ENCODE results near the gene LRRC8D.

Gene LRRC8D

GRCh38 chr1:89962742-89963075, 141.9 kb downstream of the LRRC8D start:
- H3K4ac ChIP-seq (ENCODE audit: low read depth in 1 of 2, low read length in 2 of 2): no peak overlapping the region
- no peak overlapping the region for H2AK5ac ChIP-seq (ENCODE audit: low read length, severe bottlenecking)
- no peaks in the 10 kb centered on the region for H3K79me1 ChIP-seq (replicated peaks; ENCODE audit: low read length, poor library complexity, severe bottlenecking)
- H3K9ac ChIP-seq (ENCODE audit: low read length): no peak overlapping the region
- H2BK5ac ChIP-seq (ENCODE audit: low read depth, low read length, poor library complexity, severe bottlenecking): no peak overlapping the region
- no peak overlapping the region for H3K4me2 ChIP-seq (ENCODE audit: low read length, poor library complexity, severe bottlenecking)
- no peak overlapping the region for H3K23ac ChIP-seq (ENCODE audit: low read length in 2 of 2)
- H3K14ac ChIP-seq (ENCODE audit: low read length in 2 of 2): no peak overlapping the region
- H2AFZ ChIP-seq (ENCODE audit: low read depth, low read length): no peak overlapping the region
- H3K4me3 ChIP-seq (ENCODE audit: insufficient read depth in 1 of 2, low read depth in 1 of 2, low read length in 2 of 2): no peak overlapping the region
- H3K9me3 ChIP-seq (ENCODE audit: control insufficient read depth, low read length): no peaks in the 10 kb centered on the region
- no peak overlapping the region for H2BK12ac ChIP-seq (ENCODE audit: low read length in 2 of 2)
- H2BK120ac ChIP-seq (ENCODE audit: low read depth, low read length): no peak overlapping the region
- no peak overlapping the region for H3K27ac ChIP-seq (ENCODE audit: low read length, poor library complexity, severe bottlenecking)
- H4K91ac ChIP-seq (ENCODE audit: low read length): no peak overlapping the region
- no peak overlapping the region for H3K18ac ChIP-seq (ENCODE audit: low read depth in 1 of 2, low read length in 2 of 2)
- WGBS: no CpG with 5 or more reads among the region's 1 CpG
- H3K27me3 ChIP-seq (ENCODE audit: control insufficient read depth in 1 of 2, insufficient read depth in 1 of 2, low read length in 2 of 2): no peaks in the 10 kb centered on the region
- H2BK15ac ChIP-seq (ENCODE audit: low read depth, poor library complexity, severe bottlenecking): no peak overlapping the region
- H4K8ac ChIP-seq (ENCODE audit: low read length): no peak overlapping the region
- H3K4me1 ChIP-seq (ENCODE audit: control insufficient read depth, insufficient read depth, low read depth, low read length): peaks cover 3% of the 10 kb centered on the region
- H3K36me3 ChIP-seq (ENCODE audit: control insufficient read depth in 1 of 2, insufficient read depth in 2 of 2, low read depth in 1 of 2, low read length in 2 of 2): no peaks in the 10 kb centered on the region
- DNase-seq: peak; percentile 71

DNA sequence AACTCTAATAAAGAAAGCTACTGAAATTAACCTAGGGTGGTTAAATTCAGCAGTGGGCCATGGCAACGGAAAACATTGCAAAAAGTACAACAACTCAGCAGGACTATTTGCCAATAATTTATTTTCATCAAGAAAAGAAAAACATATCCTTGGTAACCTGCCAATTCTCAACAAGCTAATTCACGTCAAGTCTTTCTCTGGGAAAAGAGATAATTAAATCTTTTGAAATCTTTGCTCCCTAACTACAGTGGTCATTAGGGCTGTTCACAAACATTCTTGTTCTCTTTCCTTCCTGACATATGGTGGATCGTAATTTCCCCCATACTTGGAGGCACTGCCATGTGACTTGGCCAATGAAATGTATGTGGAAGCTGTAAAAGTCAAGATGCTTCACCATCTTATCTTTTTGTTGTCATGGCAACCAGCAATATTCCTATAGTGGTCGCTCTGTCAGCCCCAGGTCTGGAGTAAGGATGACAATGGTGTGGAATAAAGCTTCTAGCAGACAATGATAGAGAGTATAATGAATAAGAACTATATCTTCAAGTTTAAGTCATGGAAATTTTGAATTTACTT, 144.4 kb downstream of the LRRC8D start:
- 76% methylated on average over 4 of the region's 4 CpGs for WGBS
- Histone ChIP-seq H3K27me3 (ENCODE audit: control insufficient read depth in 1 of 2, insufficient read depth in 1 of 2, low read length in 2 of 2) (no peaks in the 10 kb centered on the region), H3K9me3 (ENCODE audit: control insufficient read depth, low read length) (no peaks in the 10 kb centered on the region)

GRCh38 chr1:89966656-89967055, 145.8 kb downstream of the LRRC8D start:
- Histone ChIP-seq H2AFZ (ENCODE audit: low read depth, low read length) (no peak overlapping the region), H3K9me3 (ENCODE audit: control insufficient read depth, low read length) (no peaks in the 10 kb centered on the region), H3K4me3 (ENCODE audit: insufficient read depth in 1 of 2, low read depth in 1 of 2, low read length in 2 of 2) (no peak overlapping the region), H3K4ac (ENCODE audit: low read depth in 1 of 2, low read length in 2 of 2) (no peak overlapping the region), H3K14ac (ENCODE audit: low read length in 2 of 2) (no peak overlapping the region), H2BK5ac (ENCODE audit: low read depth, low read length, poor library complexity, severe bottlenecking) (no peak overlapping the region), H4K8ac (ENCODE audit: low read length) (no peak overlapping the region), H3K23ac (ENCODE audit: low read length in 2 of 2) (no peak overlapping the region), H2AK5ac (ENCODE audit: low read length, severe bottlenecking) (no peak overlapping the region), H2BK120ac (ENCODE audit: low read depth, low read length) (no peak overlapping the region), H3K36me3 (ENCODE audit: control insufficient read depth in 1 of 2, insufficient read depth in 2 of 2, low read depth in 1 of 2, low read length in 2 of 2) (no peaks in the 10 kb centered on the region), H4K91ac (ENCODE audit: low read length) (no peak overlapping the region), H2BK12ac (ENCODE audit: low read length in 2 of 2) (no peak overlapping the region), H3K4me1 (ENCODE audit: control insufficient read depth, insufficient read depth, low read depth, low read length) (peaks cover 3% of the 10 kb centered on the region), H3K79me1 (replicated peaks; ENCODE audit: low read length, poor library complexity, severe bottlenecking) (no peaks in the 10 kb centered on the region), H3K18ac (ENCODE audit: low read depth in 1 of 2, low read length in 2 of 2) (peak overlapping the region in 1 of 2 experiments; percentile 21), H3K27me3 (ENCODE audit: control insufficient read depth in 1 of 2, insufficient read depth in 1 of 2, low read length in 2 of 2) (no peaks in the 10 kb centered on the region), H2BK15ac (ENCODE audit: low read depth, poor library complexity, severe bottlenecking) (no peak overlapping the region), H3K4me2 (ENCODE audit: low read length, poor library complexity, severe bottlenecking) (no peak overlapping the region), H3K27ac (ENCODE audit: low read length, poor library complexity, severe bottlenecking) (no peak overlapping the region), H3K9ac (ENCODE audit: low read length) (no peak overlapping the region)
- DNase-seq: no peak
- 90% methylated on average over 5 of the region's 5 CpGs for WGBS

More for the DNA sequence above, 144.4 kb downstream of the LRRC8D start:
- no peak overlapping the region for H3K4ac ChIP-seq (ENCODE audit: low read depth in 1 of 2, low read length in 2 of 2)
- no peak overlapping the region for H3K14ac ChIP-seq (ENCODE audit: low read length in 2 of 2)
- no peak overlapping the region for H4K8ac ChIP-seq (ENCODE audit: low read length)
- H3K4me2 ChIP-seq (ENCODE audit: low read length, poor library complexity, severe bottlenecking): no peak overlapping the region
- H2BK12ac ChIP-seq (ENCODE audit: low read length in 2 of 2): no peak overlapping the region
- no peaks in the 10 kb centered on the region for H3K36me3 ChIP-seq (ENCODE audit: control insufficient read depth in 1 of 2, insufficient read depth in 2 of 2, low read depth in 1 of 2, low read length in 2 of 2)
- no peak overlapping the region for H3K18ac ChIP-seq (ENCODE audit: low read depth in 1 of 2, low read length in 2 of 2)
- no peak overlapping the region for H3K27ac ChIP-seq (ENCODE audit: low read length, poor library complexity, severe bottlenecking)
- H2AK5ac ChIP-seq (ENCODE audit: low read length, severe bottlenecking): no peak overlapping the region
- no peak overlapping the region for H2BK5ac ChIP-seq (ENCODE audit: low read depth, low read length, poor library complexity, severe bottlenecking)
- no peak overlapping the region for H3K4me3 ChIP-seq (ENCODE audit: insufficient read depth in 1 of 2, low read depth in 1 of 2, low read length in 2 of 2)
- H2BK120ac ChIP-seq (ENCODE audit: low read depth, low read length): no peak overlapping the region
- DNase-seq: peak; percentile 59
- H3K9ac ChIP-seq (ENCODE audit: low read length): no peak overlapping the region
- H3K79me1 ChIP-seq (replicated peaks; ENCODE audit: low read length, poor library complexity, severe bottlenecking): no peaks in the 10 kb centered on the region
- H3K4me1 ChIP-seq (ENCODE audit: control insufficient read depth, insufficient read depth, low read depth, low read length): peaks cover 3% of the 10 kb centered on the region
- no peak overlapping the region for H2AFZ ChIP-seq (ENCODE audit: low read depth, low read length)
- no peak overlapping the region for H2BK15ac ChIP-seq (ENCODE audit: low read depth, poor library complexity, severe bottlenecking)
- no peak overlapping the region for H4K91ac ChIP-seq (ENCODE audit: low read length)
- H3K23ac ChIP-seq (ENCODE audit: low read length in 2 of 2): no peak overlapping the region

- no peaks in the 10 kb centered on the region for H3K36me3 ChIP-seq (ENCODE audit: control insufficient read depth in 1 of 2, insufficient read depth in 2 of 2, low read depth in 1 of 2, low read length in 2 of 2)
- no peak overlapping the region for H2AFZ ChIP-seq (ENCODE audit: low read depth, low read length)
- no peaks in the 10 kb centered on the region for H3K9me3 ChIP-seq (ENCODE audit: control insufficient read depth, low read length)
- no peak overlapping the region for H3K27ac ChIP-seq (ENCODE audit: low read length, poor library complexity, severe bottlenecking)
- peak; percentile 33 for DNase-seq
- H2BK5ac ChIP-seq (ENCODE audit: low read depth, low read length, poor library complexity, severe bottlenecking): no peak overlapping the region
- H3K18ac ChIP-seq (ENCODE audit: low read depth in 1 of 2, low read length in 2 of 2): no peak overlapping the region
- H3K4ac ChIP-seq (ENCODE audit: low read depth in 1 of 2, low read length in 2 of 2): no peak overlapping the region
- no peaks in the 10 kb centered on the region for H3K4me1 ChIP-seq (ENCODE audit: control insufficient read depth, insufficient read depth, low read depth, low read length)
- no peak overlapping the region for H4K8ac ChIP-seq (ENCODE audit: low read length)
- no peak overlapping the region for H2BK120ac ChIP-seq (ENCODE audit: low read depth, low read length)
- no CpG with 5 or more reads among the region's 1 CpG for WGBS
- no peak overlapping the region for H3K9ac ChIP-seq (ENCODE audit: low read length)
- no peak overlapping the region for H2BK12ac ChIP-seq (ENCODE audit: low read length in 2 of 2)
- no peak overlapping the region for H3K4me3 ChIP-seq (ENCODE audit: insufficient read depth in 1 of 2, low read depth in 1 of 2, low read length in 2 of 2)
- no peaks in the 10 kb centered on the region for H3K27me3 ChIP-seq (ENCODE audit: control insufficient read depth in 1 of 2, insufficient read depth in 1 of 2, low read length in 2 of 2)
- H3K4me2 ChIP-seq (ENCODE audit: low read length, poor library complexity, severe bottlenecking): no peak overlapping the region
- no peaks in the 10 kb centered on the region for H3K79me1 ChIP-seq (replicated peaks; ENCODE audit: low read length, poor library complexity, severe bottlenecking)
- H2BK15ac ChIP-seq (ENCODE audit: low read depth, poor library complexity, severe bottlenecking): no peak overlapping the region
- H4K91ac ChIP-seq (ENCODE audit: low read length): no peak overlapping the region
- H3K14ac ChIP-seq (ENCODE audit: low read length in 2 of 2): no peak overlapping the region
- H3K23ac ChIP-seq (ENCODE audit: low read length in 2 of 2): no peak overlapping the region
- H2AK5ac ChIP-seq (ENCODE audit: low read length, severe bottlenecking): no peak overlapping the region
Measured at GRCh38 chr1:89971600-89971999, 150.8 kb downstream of the LRRC8D start.
